ENCODE results near the gene TEX30.

Gene TEX30

GRCh38 chr13:102773441-102774213 lies at the start of gene TEX30:
TEX30 (minus strand) TSS chr13:102773786; CDS start chr13:102770026, 3,760 bp downstream.
- no peaks in the 10 kb centered on the region for H3K36me3 ChIP-seq (ENCODE audit: insufficient read depth, low read length)
- H3K27me3 ChIP-seq (ENCODE audit: insufficient read depth, low read length, poor library complexity, severe bottlenecking) = no peaks in the 10 kb centered on the region
- H3K9ac ChIP-seq (ENCODE audit: low read depth, low read length, poor library complexity, severe bottlenecking) = peak within 1 kb of the TSS; percentile 94
- TF ChIP-seq CTCF (conservative IDR thresholded peaks at IDR 0.05; ENCODE audit: low read length) (no peak), EZH2phosphoT487 (IDR thresholded peaks at IDR 0.05; ENCODE audit: borderline replicate concordance) (no peak)
- H3K4me2 ChIP-seq (ENCODE audit: low read depth, low read length, poor library complexity, severe bottlenecking) = peak within 1 kb of the TSS; percentile 89
- no peaks in the 10 kb centered on the region; the same call in 1 of the 2 replicates for H3K9me3 ChIP-seq (ENCODE audit: insufficient read depth, low read depth, low read length)
- H3K4me3 ChIP-seq (ENCODE audit: low read length, poor library complexity, severe bottlenecking) = peak within 1 kb of the TSS; percentile 98
- no peaks in the 10 kb centered on the region for H3K9me2 ChIP-seq (replicated peaks; ENCODE audit: low read depth, low read length)
- peak within 1 kb of the TSS; percentile 95 for H2AFZ ChIP-seq (ENCODE audit: low read length)
- H3F3A ChIP-seq (ENCODE audit: low read depth) = peaks cover 7% of the 10 kb centered on the region
- peaks cover 36% of the 10 kb centered on the region for H3K79me2 ChIP-seq (ENCODE audit: insufficient read depth, low read length)
- peaks cover 31% of the 10 kb centered on the region for H3K4me1 ChIP-seq (ENCODE audit: insufficient read depth, low read length, poor library complexity, severe bottlenecking)
- no peaks in the 10 kb centered on the region for H4K20me1 ChIP-seq (ENCODE audit: insufficient read depth, low read length, poor library complexity, severe bottlenecking)

- Histone ChIP-seq H2AFZ (ENCODE audit: low read length) (no peak overlapping the region), H3K27me3 (ENCODE audit: insufficient read depth, low read length, poor library complexity, severe bottlenecking) (no peaks in the 10 kb centered on the region), H3K9ac (ENCODE audit: low read depth, low read length, poor library complexity, severe bottlenecking) (no peak overlapping the region), H3K9me3 (ENCODE audit: insufficient read depth, low read depth, low read length) (no peaks in the 10 kb centered on the region), H3K4me2 (ENCODE audit: low read depth, low read length, poor library complexity, severe bottlenecking) (no peak overlapping the region), H4K20me1 (ENCODE audit: insufficient read depth, low read length, poor library complexity, severe bottlenecking) (no peaks in the 10 kb centered on the region), H3K4me1 (ENCODE audit: insufficient read depth, low read length, poor library complexity, severe bottlenecking) (peaks cover 12% of the 10 kb centered on the region), H3K9me2 (replicated peaks; ENCODE audit: low read depth, low read length) (no peaks in the 10 kb centered on the region), H3F3A (ENCODE audit: low read depth) (no peaks in the 10 kb centered on the region), H3K79me2 (ENCODE audit: insufficient read depth, low read length) (no peaks in the 10 kb centered on the region), H3K36me3 (ENCODE audit: insufficient read depth, low read length) (no peaks in the 10 kb centered on the region), H3K4me3 (ENCODE audit: low read length, poor library complexity, severe bottlenecking) (no peak overlapping the region)
- TF ChIP-seq EZH2phosphoT487 (IDR thresholded peaks at IDR 0.05; ENCODE audit: borderline replicate concordance) = no peak
- no peak for TF ChIP-seq CTCF (conservative IDR thresholded peaks at IDR 0.05; ENCODE audit: low read length)
Measured at GRCh38 chr13:102817907-102818306, 44.3 kb upstream of the TEX30 start.

GRCh38 chr13:102817241-102817640 lies 43.7 kb upstream of the TEX30 start:
- no peaks in the 10 kb centered on the region for H4K20me1 ChIP-seq (ENCODE audit: insufficient read depth, low read length, poor library complexity, severe bottlenecking)

More at GRCh38 chr13:102817241-102817640, 43.7 kb upstream of the TEX30 start:
- Histone ChIP-seq H3K9me3 (ENCODE audit: insufficient read depth, low read depth, low read length) (no peaks in the 10 kb centered on the region), H3K9ac (ENCODE audit: low read depth, low read length, poor library complexity, severe bottlenecking) (no peak overlapping the region), H3K36me3 (ENCODE audit: insufficient read depth, low read length) (no peaks in the 10 kb centered on the region), H3K4me3 (ENCODE audit: low read length, poor library complexity, severe bottlenecking) (no peak overlapping the region), H3K9me2 (replicated peaks; ENCODE audit: low read depth, low read length) (no peaks in the 10 kb centered on the region), H3K27me3 (ENCODE audit: insufficient read depth, low read length, poor library complexity, severe bottlenecking) (no peaks in the 10 kb centered on the region), H3F3A (ENCODE audit: low read depth) (no peaks in the 10 kb centered on the region), H3K4me1 (ENCODE audit: insufficient read depth, low read length, poor library complexity, severe bottlenecking) (peaks cover 12% of the 10 kb centered on the region), H2AFZ (ENCODE audit: low read length) (no peak overlapping the region), H3K4me2 (ENCODE audit: low read depth, low read length, poor library complexity, severe bottlenecking) (no peak overlapping the region), H3K79me2 (ENCODE audit: insufficient read depth, low read length) (no peaks in the 10 kb centered on the region)
- TF ChIP-seq EZH2phosphoT487 (IDR thresholded peaks at IDR 0.05; ENCODE audit: borderline replicate concordance) = no peak
- no peak for TF ChIP-seq CTCF (conservative IDR thresholded peaks at IDR 0.05; ENCODE audit: low read length)

Measured in Loucy (cell line).